IgD-negative memory B cell (primary cell): ENCODE measurements around the gene ATP13A1. TPM values are rescaled to one million over a fixed set of nuclear protein-coding genes. Genes with fewer than 3 reads are reported as not detected.

Source experiments
- H3K27ac Mint-ChIP-seq, 3 donors: one replicate each; pipeline ENCODE4 v1.8.0; 2020 to 2022; ENCODE audit warnings: mild to moderate bottlenecking in 3 of 3, mixed read lengths in 3 of 3, moderate library complexity in 1 of 3
- H3K27me3 Mint-ChIP-seq: one replicate; pipeline ENCODE4 v1.8.0; 2021; ENCODE audit warnings: mixed read lengths
- H3K36me3 Mint-ChIP-seq: one replicate; pipeline ENCODE4 v1.8.0; 2020; ENCODE audit warnings: mild to moderate bottlenecking, mixed read lengths
- H3K4me1 Mint-ChIP-seq, 3 donors: one replicate each; pipeline ENCODE4 v1.8.0; 2020 to 2022; ENCODE audit warnings: mixed read lengths in 3 of 3, mild to moderate bottlenecking in 1 of 3
- H3K4me3 Mint-ChIP-seq, 4 donors: one replicate each; pipeline ENCODE4 v1.8.0; 2020 to 2022; ENCODE audit warnings: mild to moderate bottlenecking in 4 of 4, mixed read lengths in 4 of 4, moderate library complexity in 3 of 4
- H3K9me3 Mint-ChIP-seq, 3 donors: one replicate each; pipeline ENCODE4 v1.8.0; 2020 to 2021; ENCODE audit warnings: mixed read lengths in 3 of 3, mild to moderate bottlenecking in 1 of 3
- polyA plus RNA-seq: library from polyadenylated mRNA; unstranded; fragments of 300-500 nt; fragmentation: Illumina TruSeq; gene quantifications from one replicate; pipeline ENCODE4 v1.2.3, GENCODE V29; 2021

Gene ATP13A1
- polyA plus RNA-seq, 1 donor from 2014 or later, result 59.0 TPM

DNA sequence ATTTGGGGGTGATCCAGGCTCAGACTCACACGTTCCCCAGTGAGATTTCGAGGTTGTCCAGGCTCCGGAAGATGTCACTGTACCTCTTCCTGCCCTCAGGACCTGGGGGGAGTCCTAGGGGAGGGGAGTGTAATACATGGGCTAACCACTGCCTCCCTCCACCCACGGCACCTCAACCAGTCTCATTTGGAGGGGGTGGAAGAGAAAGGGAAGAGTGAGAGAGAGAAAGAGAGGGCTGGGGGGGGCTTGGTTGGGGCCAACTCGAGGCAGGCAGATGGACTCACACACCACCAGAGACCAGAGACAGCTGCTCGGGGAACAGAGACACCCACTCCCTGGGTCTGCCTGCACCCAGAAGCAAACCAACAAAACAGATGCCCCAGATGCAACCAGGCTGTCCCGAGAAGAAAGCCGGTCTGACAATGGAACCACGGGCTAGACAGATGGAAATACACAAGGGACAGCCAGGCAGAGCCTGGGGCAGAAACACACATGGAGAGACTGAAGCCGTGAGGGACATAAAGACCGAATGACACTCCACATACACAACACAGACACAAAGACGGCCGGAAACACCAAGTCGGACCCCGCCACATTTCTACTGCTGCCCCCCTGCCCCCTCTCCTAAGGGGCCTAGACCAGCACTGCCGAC, 20.8 kb downstream of the ATP13A1 start:
- Mint-ChIP-seq H3K36me3 (no peaks in the 10 kb centered on the region), H3K9me3 (no peaks in the 10 kb centered on the region), H3K4me3 (peak overlapping the region; percentile 95 to 100 (median 97)), H3K27ac (peak overlapping the region; percentile 97 to 98 (median 97)), H3K27me3 (no peaks in the 10 kb centered on the region), H3K4me1 (peaks cover 10 to 13% (median 13%) of the 10 kb centered on the region in 3 donors)

DNA sequence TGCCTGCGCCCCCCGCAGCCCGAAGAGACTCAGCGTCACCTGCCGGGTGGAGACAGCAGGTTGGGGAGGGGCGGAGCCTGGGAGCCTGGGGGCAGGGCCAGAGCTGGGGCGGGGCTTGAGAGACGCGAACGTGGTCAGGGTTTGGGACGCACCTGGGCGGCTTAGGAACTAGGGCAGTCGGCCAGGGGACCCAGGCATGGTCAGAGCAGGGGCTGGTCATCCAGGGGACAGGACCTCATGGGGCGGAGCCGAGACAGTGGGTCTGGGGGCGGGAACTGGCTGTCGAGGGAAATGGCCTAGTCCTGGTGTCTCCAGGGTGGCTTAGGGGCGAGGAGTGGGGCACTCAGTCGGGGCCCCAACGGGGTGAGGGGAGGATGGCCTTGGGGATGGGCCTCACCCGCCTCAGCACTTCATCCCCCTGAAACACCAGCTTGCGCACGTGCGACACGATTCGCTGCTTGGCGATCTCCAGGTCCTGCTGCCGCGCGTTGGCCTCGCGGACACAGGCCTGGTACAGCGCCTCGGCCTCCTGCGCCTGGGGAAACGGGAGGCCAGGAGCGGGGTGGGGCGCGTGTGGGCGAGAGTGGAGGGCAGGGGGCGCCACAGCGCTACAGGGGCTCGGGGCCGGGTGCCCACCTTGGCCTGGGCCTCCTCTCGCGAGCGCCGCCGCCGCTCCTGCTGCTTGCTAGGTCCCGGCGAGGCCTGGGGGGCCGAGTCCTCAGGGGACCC, 25.8 kb downstream of the ATP13A1 start:
- H3K27ac Mint-ChIP-seq, result no peak overlapping the region
- no peak overlapping the region for H3K4me3 Mint-ChIP-seq
- H3K4me1 Mint-ChIP-seq, result peaks cover 8 to 17% (median 12%) of the 10 kb centered on the region in 3 donors
- no peaks in the 10 kb centered on the region for H3K9me3 Mint-ChIP-seq
- H3K27me3 Mint-ChIP-seq, result no peaks in the 10 kb centered on the region
- peaks cover 5% of the 10 kb centered on the region for H3K36me3 Mint-ChIP-seq

DNA sequence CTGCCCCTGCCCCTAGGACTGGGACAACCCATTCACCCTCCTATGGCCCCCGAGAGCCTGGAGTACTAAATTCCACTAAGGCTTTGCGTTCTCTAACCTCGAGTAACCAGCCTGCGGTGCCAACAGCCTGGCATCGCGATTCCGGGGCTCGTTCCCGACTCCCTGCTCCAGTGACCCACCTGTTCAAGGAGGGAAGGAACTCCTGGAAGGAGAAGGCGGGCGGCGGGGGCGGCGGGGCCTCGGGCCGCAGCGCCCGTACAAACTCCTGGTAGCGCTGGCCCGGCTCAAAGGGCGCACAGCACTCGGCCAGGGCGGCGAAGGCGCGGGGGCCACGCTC, 26.3 kb downstream of the ATP13A1 start:
- H3K4me1 Mint-ChIP-seq, result peaks cover 4 to 13% (median 9%) of the 10 kb centered on the region in 3 donors
- H3K27me3 Mint-ChIP-seq, result no peaks in the 10 kb centered on the region
- no peak overlapping the region for H3K27ac Mint-ChIP-seq
- no peak overlapping the region for H3K4me3 Mint-ChIP-seq
- H3K36me3 Mint-ChIP-seq, result peaks cover 5% of the 10 kb centered on the region
- no peaks in the 10 kb centered on the region for H3K9me3 Mint-ChIP-seq

DNA sequence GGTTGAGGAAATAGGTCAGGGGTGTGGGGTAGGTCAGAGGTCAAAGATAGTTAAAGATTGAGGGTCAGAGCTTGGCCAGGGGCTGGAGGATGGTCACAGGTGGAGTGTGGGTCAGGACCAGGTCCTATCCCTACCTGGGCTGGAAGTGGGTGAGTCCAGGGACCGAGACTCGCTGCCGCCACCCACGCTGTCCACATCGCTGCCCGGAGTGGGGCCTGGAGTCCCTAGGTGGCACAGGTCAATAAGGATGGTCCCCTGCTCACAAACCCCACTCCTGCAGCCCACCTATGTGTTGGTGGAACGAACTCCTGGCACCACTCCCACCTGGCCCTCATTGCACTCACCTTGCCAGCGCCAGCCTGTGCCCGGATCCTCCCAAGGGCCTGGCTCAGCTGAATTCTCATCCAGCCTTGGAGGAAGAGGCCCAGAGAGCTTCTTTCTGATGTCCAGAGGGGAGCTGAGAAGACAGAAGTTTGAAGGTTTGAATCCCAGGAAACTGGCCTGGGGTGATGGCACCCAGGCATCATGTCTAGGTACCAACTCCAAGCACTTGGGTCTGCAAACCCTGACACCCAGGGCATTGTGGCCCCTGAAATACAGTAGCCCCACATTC, 26.8 kb downstream of the ATP13A1 start:
- peaks cover 0 to 9% (median 6%) of the 10 kb centered on the region in 3 donors for H3K4me1 Mint-ChIP-seq
- H3K4me3 Mint-ChIP-seq, result no peak overlapping the region
- H3K27ac Mint-ChIP-seq, result peak overlapping the region in 1 of 3 donors; percentile 35
- no peaks in the 10 kb centered on the region for H3K9me3 Mint-ChIP-seq
- no peaks in the 10 kb centered on the region for H3K27me3 Mint-ChIP-seq
- H3K36me3 Mint-ChIP-seq, result peaks cover 5% of the 10 kb centered on the region

DNA sequence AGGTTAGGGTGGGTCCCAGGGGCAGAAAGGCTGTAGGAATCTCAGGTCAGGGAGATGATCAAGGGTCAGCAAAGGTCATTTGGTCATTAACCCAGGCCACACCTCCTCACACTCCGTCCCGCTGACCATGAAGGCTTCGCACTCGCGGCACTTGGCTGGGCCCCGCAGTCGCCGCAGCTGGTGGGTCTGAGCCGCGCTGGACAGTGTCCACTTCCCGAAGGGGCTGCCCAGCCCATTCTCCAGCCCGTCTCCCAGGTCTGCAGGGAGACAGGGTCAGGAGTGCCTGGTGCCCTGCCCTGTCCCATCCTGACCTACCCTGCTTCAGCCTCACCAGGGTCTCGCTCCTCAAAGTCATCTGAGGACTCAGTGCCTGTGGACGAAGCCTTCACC, 28.2 kb downstream of the ATP13A1 start:
- H3K4me1 Mint-ChIP-seq, result peaks cover 0 to 9% (median 6%) of the 10 kb centered on the region in 3 donors
- H3K27me3 Mint-ChIP-seq, result no peaks in the 10 kb centered on the region
- H3K27ac Mint-ChIP-seq, result peak overlapping the region in 2 of 3 donors; percentile 34 to 43
- H3K9me3 Mint-ChIP-seq, result no peaks in the 10 kb centered on the region
- H3K36me3 Mint-ChIP-seq, result peaks cover 5% of the 10 kb centered on the region
- H3K4me3 Mint-ChIP-seq, result no peak overlapping the region

DNA sequence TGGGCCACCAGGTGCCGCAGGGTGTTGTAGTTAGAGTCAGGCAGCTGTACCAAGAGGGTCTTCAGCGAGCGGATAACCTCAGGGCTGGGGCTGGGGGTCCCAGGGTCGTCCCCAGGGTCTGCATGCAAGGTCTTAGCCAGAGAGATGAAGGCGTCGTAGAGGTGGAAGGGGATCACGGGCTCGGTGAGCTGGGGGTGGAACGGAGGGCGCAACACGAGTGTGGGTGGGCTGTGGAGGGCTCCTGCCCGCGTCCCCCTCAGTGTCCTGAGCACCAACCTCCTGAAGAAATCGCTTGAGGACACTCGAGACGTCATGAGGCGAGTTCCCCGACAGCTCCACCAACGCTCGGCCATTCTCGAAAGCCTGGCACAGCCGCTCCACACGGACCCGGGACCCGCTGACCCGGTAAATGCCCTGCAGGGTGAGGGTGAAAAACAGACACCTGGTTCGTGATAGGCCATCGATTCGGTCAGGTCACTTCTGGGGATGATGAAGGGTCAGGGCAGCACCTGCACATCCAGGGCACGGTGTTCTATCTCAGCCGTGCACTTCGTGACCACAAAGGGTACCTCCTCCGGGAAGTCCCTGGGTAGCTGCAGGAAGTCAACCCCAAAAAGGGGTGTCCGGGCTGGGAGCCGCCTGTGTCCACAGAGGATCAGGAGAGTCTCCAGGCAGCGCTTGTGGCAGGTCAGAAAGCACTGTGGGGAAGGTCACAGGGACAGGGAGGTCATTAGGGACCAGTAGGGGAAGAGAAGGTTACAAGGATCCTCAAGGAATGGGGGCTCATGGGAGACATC, 28.8 kb downstream of the ATP13A1 start:
- Mint-ChIP-seq H3K27me3 (no peaks in the 10 kb centered on the region), H3K4me3 (peak overlapping the region in 1 of 4 donors; percentile 60), H3K27ac (peak overlapping the region; percentile 16 to 43 (median 34)), H3K9me3 (no peaks in the 10 kb centered on the region), H3K36me3 (peaks cover 5% of the 10 kb centered on the region), H3K4me1 (peaks cover 0 to 9% (median 6%) of the 10 kb centered on the region in 3 donors)

DNA sequence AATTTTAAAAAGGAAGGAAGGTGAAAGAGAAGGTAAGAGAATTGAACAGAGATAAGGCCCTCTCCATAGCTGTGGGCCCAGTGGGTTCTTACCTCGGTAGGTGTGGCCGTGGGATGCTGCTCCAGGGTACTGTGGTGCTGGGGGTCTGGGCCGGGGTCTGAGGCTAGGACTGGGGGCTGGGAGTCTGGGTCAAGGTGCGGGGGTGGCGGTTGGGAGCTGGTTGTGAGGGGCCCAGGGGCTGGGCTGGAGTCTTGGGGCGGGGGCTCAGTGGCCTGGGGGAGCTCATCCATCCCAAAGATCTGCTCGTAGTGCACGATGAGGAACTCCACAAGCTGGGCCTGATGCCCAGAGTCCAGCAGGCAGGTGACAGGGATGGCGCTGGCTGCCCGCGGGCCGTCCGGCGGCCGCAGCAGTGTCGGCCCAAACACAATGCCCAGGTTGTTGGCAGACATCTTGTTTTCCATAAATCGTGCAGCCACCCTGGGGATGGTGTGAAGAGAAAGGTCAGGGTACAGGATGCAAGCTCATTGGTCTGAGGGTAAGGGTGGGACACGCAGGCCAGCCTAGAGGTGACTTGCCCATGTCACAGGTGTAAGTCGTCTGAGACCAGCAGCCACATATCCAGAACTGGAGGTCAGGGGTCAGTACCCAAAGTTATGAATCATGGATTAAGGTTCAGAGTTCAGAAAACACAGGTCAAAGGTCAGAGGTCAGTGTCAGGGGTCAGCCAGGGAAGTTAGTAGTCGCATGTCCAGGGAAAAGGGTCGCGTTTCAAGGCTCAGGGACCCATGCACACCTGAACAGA, 29.6 kb downstream of the ATP13A1 start:
- Mint-ChIP-seq H3K4me3 (peak overlapping the region in 2 of 4 donors; percentile 66 to 68), H3K27me3 (no peaks in the 10 kb centered on the region), H3K4me1 (peaks cover 0 to 9% (median 6%) of the 10 kb centered on the region in 3 donors), H3K36me3 (peaks cover 5% of the 10 kb centered on the region), H3K27ac (peak overlapping the region; percentile 16 to 34 (median 20)), H3K9me3 (no peaks in the 10 kb centered on the region)

DNA sequence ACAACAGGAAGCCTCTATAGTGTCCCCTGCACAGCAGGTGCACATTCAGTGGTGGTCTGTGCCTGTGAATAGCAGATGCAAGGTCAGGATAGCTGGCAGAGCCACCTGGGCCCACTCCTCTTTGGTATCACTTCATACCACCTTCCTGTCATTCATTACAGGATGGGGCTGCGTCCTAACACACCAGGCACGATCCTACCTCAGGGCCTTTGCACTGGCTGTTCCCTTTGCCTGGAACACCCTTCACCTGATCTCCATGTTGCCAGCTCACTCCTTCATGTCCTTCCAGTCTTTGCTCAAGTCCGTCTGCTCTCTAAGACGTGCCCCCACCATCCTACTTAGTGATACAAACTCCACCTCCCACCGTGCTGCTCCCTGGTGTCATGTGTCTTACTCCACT, 30.8 kb downstream of the ATP13A1 start:
- H3K27ac Mint-ChIP-seq, result peak overlapping the region in 2 of 3 donors; percentile 34 to 81
- no peaks in the 10 kb centered on the region for H3K27me3 Mint-ChIP-seq
- peaks cover 0 to 12% (median 6%) of the 10 kb centered on the region in 3 donors for H3K4me1 Mint-ChIP-seq
- H3K9me3 Mint-ChIP-seq, result no peaks in the 10 kb centered on the region
- peaks cover 5% of the 10 kb centered on the region for H3K36me3 Mint-ChIP-seq
- peak overlapping the region in 1 of 4 donors; percentile 68 for H3K4me3 Mint-ChIP-seq

DNA sequence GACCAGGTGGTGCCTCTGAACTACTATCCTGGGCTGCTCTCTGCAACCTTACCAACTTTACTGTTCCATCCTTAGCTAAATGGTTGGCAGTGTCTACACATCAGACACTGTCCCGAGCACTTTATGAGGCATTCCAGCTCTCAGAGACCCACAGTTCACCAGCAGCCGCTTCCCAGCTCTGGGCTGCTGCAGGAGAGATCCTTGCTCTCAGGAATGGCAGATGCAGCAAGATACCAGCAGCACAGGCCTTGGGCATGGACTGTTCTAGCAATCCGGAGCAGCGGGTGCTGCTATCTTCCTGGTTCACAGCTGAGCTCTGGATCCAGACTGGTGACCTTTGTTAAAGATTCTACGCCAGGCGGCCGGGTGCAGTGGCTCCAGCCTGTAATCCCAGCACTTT, 32.1 kb downstream of the ATP13A1 start:
- peak overlapping the region in 1 of 3 donors; percentile 73 for H3K27ac Mint-ChIP-seq

DNA sequence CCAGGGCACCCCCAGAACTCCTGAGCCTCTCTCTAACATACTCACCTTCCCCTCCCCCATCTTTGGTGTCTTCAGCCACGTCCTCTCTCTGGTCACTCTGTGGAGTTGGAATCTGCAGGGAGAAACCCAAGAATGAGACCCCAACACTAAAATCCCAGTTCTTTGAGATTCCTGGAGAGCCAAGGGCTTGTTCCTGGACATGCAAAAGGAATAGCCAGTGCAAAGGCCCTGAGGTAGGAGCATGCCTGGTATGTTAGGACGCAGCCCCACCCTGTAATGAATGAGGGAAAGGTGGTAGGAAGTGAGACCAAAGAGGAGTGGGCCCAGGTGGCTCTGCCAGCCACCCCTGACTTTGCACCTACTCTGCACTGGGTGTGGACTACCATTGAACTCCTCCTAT, 33.0 kb downstream of the ATP13A1 start:
- H3K27ac Mint-ChIP-seq, result peak overlapping the region in 2 of 3 donors; percentile 27 to 73
- no peaks in the 10 kb centered on the region for H3K27me3 Mint-ChIP-seq
- H3K36me3 Mint-ChIP-seq, result peaks cover 5% of the 10 kb centered on the region
- H3K4me1 Mint-ChIP-seq, result peaks cover 6 to 23% (median 11%) of the 10 kb centered on the region in 3 donors
- peak overlapping the region in 1 of 4 donors; percentile 82 for H3K4me3 Mint-ChIP-seq
- no peaks in the 10 kb centered on the region for H3K9me3 Mint-ChIP-seq

More for the DNA sequence above, 32.1 kb downstream of the ATP13A1 start:
- peak overlapping the region in 1 of 4 donors; percentile 82 for H3K4me3 Mint-ChIP-seq
- no peaks in the 10 kb centered on the region for H3K27me3 Mint-ChIP-seq
- H3K36me3 Mint-ChIP-seq, result peaks cover 5% of the 10 kb centered on the region
- H3K4me1 Mint-ChIP-seq, result peaks cover 2 to 22% (median 13%) of the 10 kb centered on the region in 3 donors
- no peaks in the 10 kb centered on the region for H3K9me3 Mint-ChIP-seq

DNA sequence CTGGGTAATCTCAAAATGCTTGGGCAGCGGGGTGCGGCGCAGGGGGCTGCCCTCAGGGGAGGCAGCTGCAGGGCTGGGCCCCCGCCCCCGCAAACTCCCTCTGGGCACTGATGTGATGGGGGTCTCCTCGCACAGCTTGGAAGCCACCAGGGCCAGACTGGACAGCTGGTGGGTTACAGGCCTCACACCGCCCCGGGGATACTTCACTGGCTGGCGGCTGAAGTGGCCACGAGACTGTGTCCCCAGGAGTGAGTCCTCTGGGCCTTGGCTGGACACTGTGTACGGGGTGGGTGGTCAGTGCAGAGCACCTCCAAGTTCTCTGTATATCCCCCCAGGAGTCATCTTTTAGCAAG, 33.4 kb downstream of the ATP13A1 start:
- Mint-ChIP-seq H3K4me3 (peak overlapping the region in 1 of 4 donors; percentile 82), H3K36me3 (peaks cover 5% of the 10 kb centered on the region), H3K27ac (peak overlapping the region in 2 of 3 donors; percentile 53 to 73), H3K9me3 (no peaks in the 10 kb centered on the region), H3K4me1 (peaks cover 6 to 22% (median 11%) of the 10 kb centered on the region in 3 donors), H3K27me3 (no peaks in the 10 kb centered on the region)

DNA sequence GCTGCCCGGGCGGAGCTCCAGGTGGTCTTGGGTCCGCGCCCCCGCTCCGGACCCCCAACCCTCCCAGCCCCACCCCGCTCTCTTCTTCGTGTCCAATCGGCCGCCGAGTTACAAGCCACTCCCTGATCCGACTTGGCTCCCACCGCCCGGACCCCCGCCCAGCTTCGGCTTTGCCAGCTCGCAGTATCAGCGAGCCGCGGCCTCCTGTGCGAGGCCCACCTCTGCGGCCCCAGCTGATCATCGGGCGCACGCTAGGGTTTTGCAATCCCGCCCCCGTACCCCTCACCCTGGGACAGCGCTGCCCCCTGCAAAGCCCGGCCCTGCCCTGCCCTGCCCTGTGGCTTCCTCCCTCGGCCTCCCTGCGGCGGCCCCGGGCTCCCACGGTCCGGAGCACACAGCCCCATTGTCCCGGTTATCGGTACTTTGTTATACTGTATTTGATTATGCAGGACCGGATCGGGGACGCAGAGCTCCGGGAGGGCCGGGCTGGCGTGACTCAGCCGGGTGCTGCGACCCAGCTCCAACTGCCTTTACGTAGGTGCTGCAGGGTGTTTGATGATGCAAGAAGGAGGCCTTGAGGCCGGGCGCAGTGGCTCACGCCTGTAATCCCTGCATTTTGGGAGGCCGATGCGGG, 34.9 kb downstream of the ATP13A1 start:
- Mint-ChIP-seq H3K4me3 (peak overlapping the region; percentile 66 to 92 (median 90)), H3K9me3 (no peaks in the 10 kb centered on the region), H3K36me3 (peaks cover 3% of the 10 kb centered on the region), H3K4me1 (peaks cover 6 to 20% (median 13%) of the 10 kb centered on the region in 3 donors), H3K27ac (peak overlapping the region in 2 of 3 donors; percentile 81 to 87), H3K27me3 (no peaks in the 10 kb centered on the region)

DNA sequence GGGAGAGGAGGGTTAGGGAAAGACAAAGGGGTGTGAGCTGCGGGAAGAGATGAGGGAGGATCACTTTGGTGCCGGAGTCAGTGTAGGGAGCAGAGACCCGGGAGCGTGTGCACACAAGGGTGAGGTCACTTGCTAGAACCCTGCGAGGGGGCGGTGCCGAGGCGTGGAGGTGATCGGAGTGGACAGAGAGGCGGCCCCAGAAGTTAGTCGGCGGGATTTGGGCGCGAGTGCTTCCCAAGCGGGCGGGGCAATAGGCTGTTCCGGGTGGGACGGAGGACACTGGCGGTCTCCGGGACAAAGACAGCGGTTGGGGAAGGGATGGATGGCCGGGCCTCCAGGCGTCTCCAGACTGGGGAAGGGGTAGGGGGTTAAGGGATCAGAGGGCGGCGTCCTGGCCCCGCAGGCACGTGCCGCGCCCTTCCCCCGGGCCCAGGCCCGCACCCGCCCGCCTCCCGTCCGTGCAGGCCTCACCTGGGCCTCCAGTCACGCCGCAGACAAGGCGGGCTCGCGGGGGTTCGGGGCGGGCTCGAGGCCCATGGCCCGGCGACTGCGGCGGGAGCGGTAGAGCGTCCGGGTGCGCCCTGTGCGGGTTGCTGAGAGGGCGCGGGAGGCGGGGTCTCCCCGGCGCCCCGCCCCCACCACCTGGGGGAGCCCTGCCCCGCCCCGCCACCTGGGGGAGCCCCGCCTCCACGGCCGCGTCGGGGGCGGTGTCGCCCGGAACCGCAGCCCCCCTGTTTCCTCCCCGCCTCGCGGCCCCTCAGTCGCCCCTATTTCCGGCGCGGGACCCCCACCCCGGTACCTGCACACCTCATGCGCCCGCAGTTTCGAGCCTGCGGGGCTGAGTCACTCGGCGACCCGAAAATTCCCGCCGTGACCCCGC, 35.6 kb downstream of the ATP13A1 start, which contains the start of gene LPAR2:
Gene LPAR2, minus strand, starts transcription at position 600 of the 880 bp plus-strand sequence. CDS start 945 bp downstream, outside the sequence.
- Mint-ChIP-seq H3K9me3 (no peaks in the 10 kb centered on the region), H3K27ac (peak within 1 kb of the TSS; percentile 81 to 94 (median 87)), H3K4me1 (peaks cover 6 to 20% (median 9%) of the 10 kb centered on the region in 3 donors), H3K27me3 (no peaks in the 10 kb centered on the region), H3K4me3 (peak within 1 kb of the TSS; percentile 83 to 99 (median 94)), H3K36me3 (no peaks in the 10 kb centered on the region)
